IMR-90 (cell line): ENCODE data around the gene PDHB.

Experiments used
- BHLHE40 ChIP-seq: fragments of 150-350 bp; IDR thresholded peaks from 2 replicates; pipeline ENCODE4 v1.6.1; 2016; ENCODE audit warnings: mild to moderate bottlenecking, low read depth, low read length
- CEBPB ChIP-seq: IDR thresholded peaks from 2 replicates; pipeline ENCODE4 v1.6.1; 2012; ENCODE audit warnings: low read depth, low read length, improper control_type of control experiment
- CHD1 ChIP-seq: IDR thresholded peaks from 2 replicates; pipeline ENCODE4 v1.6.1; 2012; ENCODE audit warnings: low read depth, low read length, improper control_type of control experiment
- FOS ChIP-seq: fragments of 150-350 bp; IDR thresholded peaks from 2 replicates; pipeline ENCODE4 v1.6.1; 2016; ENCODE audit warnings: low read depth, low read length
- MAZ ChIP-seq: IDR thresholded peaks from 2 replicates; pipeline ENCODE4 v1.6.1; 2012; ENCODE audit warnings: low read depth, mild to moderate bottlenecking, low read length, improper control_type of control experiment, moderate library complexity, borderline replicate concordance
- MXI1 ChIP-seq: IDR thresholded peaks from 2 replicates; pipeline ENCODE4 v1.6.1; 2012; ENCODE audit warnings: low read depth, mild to moderate bottlenecking, low read length, moderate library complexity, borderline replicate concordance
- POLR2A ChIP-seq: IDR thresholded peaks from 2 replicates; pipeline ENCODE4 v1.6.1; 2012; ENCODE audit warnings: mild to moderate bottlenecking, low read depth, low read length
- RAD21 ChIP-seq: IDR thresholded peaks from 2 replicates; pipeline ENCODE4 v1.6.1; 2012; ENCODE audit warnings: low read length, improper control_type of control experiment
- RCOR1 ChIP-seq: IDR thresholded peaks from 2 replicates; pipeline ENCODE4 v1.6.1; 2012; ENCODE audit warnings: mild to moderate bottlenecking, low read length, improper control_type of control experiment; ENCODE audit not compliant: insufficient replicate concordance
- RFX5 ChIP-seq: IDR thresholded peaks from 2 replicates; pipeline ENCODE4 v1.8.0; 2012; ENCODE audit warnings: low read depth, mild to moderate bottlenecking, low read length, moderate library complexity
- SMC3 ChIP-seq: fragments of 150-350 bp; IDR thresholded peaks from 2 replicates; pipeline ENCODE4 v1.6.1; 2016; ENCODE audit warnings: low read depth, mild to moderate bottlenecking, antibody characterized with exemption, low read length, moderate library complexity
- TF ChIP-seq, protein P1 (sequence below): conservative IDR thresholded peaks from 2 replicates; pipeline ENCODE4 v1.5.1; 2012; ENCODE audit warnings: mild to moderate bottlenecking, low read depth, low read length, improper control_type of control experiment
- TF ChIP-seq, protein P2 (sequence below): fragments of 150-350 bp; IDR thresholded peaks from 2 replicates; pipeline ENCODE4 v1.6.1; 2017; ENCODE audit warnings: mild to moderate bottlenecking, antibody characterized with exemption, low read length, low read depth

DNA sequence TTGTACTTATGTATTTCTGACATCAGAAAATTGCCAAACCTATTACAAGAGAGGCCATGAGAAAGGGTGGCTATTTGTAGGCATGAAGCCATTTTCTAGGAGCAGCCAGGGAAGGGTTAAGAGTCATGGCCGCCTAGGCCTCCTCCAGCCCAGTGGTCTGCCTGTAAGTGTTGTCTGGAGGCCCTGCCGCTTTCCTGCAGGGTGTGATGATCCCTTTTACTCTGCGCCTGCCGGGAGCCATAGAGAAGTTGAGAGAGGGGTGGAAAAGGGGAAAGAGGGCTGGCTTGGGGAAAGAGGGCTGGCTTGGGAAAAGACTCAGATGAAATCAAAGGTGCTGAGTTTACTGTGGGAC lies 29.2 kb upstream of the PDHB start:
- TF ChIP-seq POLR2A (no peak), BHLHE40 (no peak), MXI1 (no peak), MAZ (no peak), FOS (no peak), RFX5 (no peak), RAD21 (no peak), RCOR1 (no peak), CEBPB (no peak), CHD1 (no peak), SMC3 (no peak)
- TF ChIP-seq, protein P1, sequence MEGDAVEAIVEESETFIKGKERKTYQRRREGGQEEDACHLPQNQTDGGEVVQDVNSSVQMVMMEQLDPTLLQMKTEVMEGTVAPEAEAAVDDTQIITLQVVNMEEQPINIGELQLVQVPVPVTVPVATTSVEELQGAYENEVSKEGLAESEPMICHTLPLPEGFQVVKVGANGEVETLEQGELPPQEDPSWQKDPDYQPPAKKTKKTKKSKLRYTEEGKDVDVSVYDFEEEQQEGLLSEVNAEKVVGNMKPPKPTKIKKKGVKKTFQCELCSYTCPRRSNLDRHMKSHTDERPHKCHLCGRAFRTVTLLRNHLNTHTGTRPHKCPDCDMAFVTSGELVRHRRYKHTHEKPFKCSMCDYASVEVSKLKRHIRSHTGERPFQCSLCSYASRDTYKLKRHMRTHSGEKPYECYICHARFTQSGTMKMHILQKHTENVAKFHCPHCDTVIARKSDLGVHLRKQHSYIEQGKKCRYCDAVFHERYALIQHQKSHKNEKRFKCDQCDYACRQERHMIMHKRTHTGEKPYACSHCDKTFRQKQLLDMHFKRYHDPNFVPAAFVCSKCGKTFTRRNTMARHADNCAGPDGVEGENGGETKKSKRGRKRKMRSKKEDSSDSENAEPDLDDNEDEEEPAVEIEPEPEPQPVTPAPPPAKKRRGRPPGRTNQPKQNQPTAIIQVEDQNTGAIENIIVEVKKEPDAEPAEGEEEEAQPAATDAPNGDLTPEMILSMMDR: no peak
- TF ChIP-seq, protein P2, sequence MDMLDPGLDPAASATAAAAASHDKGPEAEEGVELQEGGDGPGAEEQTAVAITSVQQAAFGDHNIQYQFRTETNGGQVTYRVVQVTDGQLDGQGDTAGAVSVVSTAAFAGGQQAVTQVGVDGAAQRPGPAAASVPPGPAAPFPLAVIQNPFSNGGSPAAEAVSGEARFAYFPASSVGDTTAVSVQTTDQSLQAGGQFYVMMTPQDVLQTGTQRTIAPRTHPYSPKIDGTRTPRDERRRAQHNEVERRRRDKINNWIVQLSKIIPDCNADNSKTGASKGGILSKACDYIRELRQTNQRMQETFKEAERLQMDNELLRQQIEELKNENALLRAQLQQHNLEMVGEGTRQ: no peak
